Transverse colon (tissue), 4 donors: ENCODE results near the gene GNG7.

ENCODE experiments used
- CTCF ChIP-seq, 5 experiments: fragments of 200-600 bp in 3 of 5; fragments of 450-650 bp in 2 of 5; sonication (generic) in 3 of 5; IDR thresholded peaks; 1 replicate in 2 of 5; 2 replicates in 3 of 5; pipeline ENCODE4 v1.5.1; 2016 to 2017; ENCODE audit warnings: antibody characterized with exemption in 5 of 5, inconsistent platforms in 3 of 5, mild to moderate bottlenecking in 2 of 5, moderate library complexity in 1 of 5
- EP300 ChIP-seq: sonication (generic); formaldehyde crosslinking; IDR thresholded peaks from one replicate; pipeline ENCODE4 v1.6.1; 2017; ENCODE audit warnings: antibody characterized with exemption, low read depth
- POLR2AphosphoS5 ChIP-seq, 3 donors: sonication (generic); formaldehyde crosslinking; IDR thresholded peaks; one replicate each; pipeline ENCODE4 v1.6.1; 2016; ENCODE audit warnings: antibody characterized with exemption in 3 of 3

GRCh38 chr19:2703691-2704216 is 1.3 kb upstream of the GNG7 start:
- TF ChIP-seq CTCF (IDR thresholded peaks at IDR 0.05): no peak
- no peak for TF ChIP-seq POLR2AphosphoS5 (IDR thresholded peaks at IDR 0.05)
- no peak for TF ChIP-seq EP300
